Medulla oblongata (tissue), 1 donor: Measurements from ENCODE around the gene HS3ST5.
"Not testable (repeated sequence)": the region's sequence is repeated elsewhere in the genome, so short reads cannot be mapped to it uniquely, and the experiment has no call there.

ENCODE experiments used
- DNase-seq: peaks from one replicate; pipeline ENCODE4 v3.0.0-alpha.2; 2015; ENCODE audit errors: extremely low spot score

The HS3ST5 gene

DNA sequence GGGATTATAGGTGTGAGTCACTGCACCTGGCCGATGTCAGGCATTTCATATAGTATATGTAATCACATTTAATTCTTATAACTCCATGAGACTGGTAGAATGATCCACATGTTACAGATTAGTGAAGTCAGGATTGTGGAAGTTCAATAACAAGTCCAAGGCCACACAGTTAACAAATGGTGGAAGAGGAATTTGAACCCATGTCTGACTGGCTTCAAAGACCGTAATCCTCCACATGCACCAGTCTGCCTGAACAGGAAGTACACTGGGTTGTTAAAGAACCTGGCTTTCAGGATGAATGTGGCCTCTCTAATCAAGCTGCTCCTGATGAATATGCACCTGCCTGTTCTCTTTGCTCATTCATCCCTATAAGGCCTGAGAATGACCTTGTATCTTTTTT lies 249.9 kb downstream of the HS3ST5 start:
- no peak for DNase-seq

DNA sequence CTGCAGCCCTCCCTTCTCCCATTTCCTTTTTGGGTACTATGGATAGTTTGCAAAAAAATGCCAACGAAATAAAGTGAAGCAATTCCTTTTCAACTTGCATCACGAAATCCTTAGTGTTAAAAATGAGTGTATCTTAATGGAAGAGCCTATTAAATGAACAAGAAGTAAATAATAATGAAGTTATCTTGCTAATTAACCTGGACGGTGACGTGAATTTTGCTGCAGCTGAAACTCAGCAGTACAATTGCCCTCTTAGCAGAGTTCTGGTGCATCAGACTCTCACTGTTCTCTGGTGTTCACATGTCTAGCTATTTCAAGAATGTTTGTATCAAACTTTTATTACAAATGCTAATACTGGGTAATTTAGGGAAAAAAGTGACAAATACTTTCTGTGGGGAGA lies 252.2 kb downstream of the HS3ST5 start:
- peak; percentile 68 for DNase-seq

DNA sequence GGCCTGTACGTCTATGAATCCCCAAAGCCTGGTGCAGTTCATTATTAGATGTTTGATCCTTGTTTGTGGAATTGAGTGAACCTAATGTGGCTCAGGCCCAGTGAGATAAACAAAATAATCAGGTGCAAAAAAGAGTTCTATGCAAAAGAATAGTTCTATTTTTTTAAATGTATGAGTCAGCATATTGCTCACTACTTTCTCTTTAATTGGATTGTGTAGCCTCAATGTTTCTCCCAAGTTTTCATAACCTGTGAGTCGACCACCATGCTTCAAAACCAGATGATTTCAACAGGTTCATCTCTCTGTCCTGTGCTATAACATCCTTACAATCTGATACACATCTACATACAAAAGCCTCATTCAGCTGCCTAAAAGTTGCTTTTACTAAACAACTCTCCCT lies 255.3 kb downstream of the HS3ST5 start:
- DNase-seq, result no peak

DNA sequence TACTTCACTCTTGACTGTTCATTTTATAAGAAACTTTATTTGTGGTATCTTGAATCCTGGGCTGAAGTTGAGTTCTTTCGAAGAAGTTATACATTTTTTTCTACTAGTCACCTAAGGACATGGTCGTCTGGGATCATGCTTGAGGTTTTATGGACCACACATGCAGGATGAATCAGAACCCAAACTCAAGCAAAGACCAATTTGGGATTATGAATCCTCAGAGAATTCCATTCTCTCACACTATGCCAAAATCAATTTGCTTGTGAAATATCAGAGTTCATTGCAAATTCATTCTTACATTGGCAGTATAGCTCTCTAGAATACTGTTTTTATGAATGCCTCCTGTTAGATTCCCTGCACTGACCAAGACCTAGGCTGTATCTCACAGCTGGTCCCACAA lies 257.6 kb downstream of the HS3ST5 start:
- DNase-seq, result no peak

DNA sequence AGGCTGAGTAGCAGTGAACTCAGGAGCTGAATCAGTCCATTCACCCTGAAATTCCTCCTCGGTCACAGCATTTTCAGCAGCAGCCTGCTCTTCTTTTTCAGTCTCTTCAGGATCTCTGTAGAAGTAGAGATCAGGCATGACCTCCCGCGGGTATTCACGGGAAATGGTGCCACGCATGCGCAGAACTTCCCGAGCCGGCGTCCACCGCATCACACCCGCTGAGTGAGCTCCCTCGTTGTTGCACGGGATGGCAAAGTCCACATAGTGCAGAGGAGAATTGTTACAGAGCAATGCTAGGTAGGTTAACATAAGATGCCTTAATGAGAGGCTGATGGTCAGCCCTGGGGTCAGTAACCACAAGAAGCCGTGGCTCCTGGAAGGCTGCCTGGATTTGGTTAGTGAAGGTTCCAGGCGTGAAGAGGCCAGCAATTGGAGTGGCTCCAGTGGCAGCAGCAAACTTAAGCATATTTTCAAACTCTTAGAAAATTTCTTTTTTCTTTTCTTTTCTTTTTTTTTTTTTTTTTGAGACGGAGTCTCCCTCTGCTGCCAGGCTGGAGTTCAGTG lies 258.4 kb downstream of the HS3ST5 start:
- DNase-seq, result no peak

DNA sequence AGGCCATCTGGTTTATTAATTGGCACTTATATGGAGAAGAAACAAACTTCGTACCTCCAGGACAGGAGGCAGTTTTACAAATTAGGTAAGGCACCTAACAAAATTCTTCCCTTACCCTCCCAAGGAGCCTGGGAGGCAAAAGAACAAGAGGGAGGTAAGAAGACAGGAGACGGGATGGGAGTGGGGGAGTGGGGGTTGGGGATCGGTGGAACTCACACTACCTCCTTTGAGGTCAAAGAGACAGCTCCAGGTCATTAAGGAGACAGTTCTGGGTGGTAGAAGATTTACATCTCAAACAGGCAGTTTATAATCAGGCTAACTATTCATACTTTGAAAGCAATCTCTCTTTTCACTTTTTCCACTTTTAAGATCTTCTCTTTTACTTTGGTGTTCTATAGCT lies 259.6 kb downstream of the HS3ST5 start:
- DNase-seq, result no peak

DNA sequence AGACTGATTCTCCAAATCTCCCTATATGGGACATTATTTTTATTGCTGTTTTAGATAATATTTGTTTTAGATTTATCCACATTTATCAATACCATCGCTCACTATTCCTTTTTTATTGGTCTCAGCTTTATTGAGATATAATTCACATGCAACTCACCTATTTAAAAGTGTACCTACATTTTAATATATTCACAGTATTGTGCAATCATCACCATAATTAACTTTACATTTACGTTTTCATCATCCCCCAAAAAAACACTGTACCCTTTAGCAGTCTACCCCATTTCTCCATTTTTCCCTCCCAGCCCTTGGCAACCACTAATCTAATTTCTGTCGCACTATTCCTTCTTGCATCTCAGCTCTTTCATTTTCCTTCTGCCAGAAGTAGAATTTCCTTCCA lies 261.1 kb downstream of the HS3ST5 start:
- DNase-seq, result no peak

DNA sequence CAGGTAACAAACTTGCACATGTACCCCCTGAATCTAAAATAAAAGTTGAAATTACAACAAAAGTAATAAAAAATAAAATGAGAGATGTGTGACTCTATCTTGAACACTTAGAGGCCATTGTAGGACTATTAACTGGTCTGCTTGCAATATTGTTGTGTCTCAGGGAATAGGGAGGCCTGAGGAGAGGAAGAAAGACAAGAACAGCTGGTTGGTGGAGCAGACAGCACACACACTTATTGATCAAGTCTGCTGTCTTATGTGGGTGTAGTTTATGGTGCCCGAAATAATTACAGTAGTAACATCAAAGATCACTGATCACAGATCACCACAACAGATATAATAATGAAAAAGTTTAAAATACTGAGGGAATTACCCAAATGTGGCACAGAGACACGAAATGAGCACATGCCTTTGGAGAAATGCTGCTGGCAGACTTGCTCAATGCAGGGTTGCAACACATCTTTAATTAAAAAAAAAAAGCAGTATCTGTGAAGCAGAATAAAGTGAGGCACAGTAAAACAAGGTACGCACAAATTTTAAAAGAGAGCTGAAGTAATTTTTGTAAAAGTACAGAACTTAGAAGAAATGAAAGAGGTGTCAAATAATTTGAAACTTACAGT lies 261.8 kb downstream of the HS3ST5 start:
- no peak for DNase-seq

DNA sequence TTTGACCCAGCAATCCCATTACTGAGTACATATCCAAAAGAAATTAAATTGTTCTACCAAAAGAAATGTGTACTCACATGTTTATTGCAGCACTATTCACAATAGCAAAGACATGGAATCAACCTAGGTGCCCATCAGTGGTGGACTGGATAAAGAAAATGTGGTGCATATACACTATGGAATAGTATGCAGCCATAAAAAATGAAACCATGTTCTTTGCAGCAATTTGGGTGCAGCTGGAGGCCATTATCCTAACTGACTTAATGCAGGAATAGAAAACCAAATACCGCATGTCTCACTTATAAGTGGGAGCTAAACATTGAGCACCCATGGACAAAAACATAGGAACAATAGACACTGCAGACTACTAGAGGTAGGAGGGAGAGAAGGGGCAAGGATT lies 262.4 kb downstream of the HS3ST5 start:
- not testable (repeated sequence) for DNase-seq

DNA sequence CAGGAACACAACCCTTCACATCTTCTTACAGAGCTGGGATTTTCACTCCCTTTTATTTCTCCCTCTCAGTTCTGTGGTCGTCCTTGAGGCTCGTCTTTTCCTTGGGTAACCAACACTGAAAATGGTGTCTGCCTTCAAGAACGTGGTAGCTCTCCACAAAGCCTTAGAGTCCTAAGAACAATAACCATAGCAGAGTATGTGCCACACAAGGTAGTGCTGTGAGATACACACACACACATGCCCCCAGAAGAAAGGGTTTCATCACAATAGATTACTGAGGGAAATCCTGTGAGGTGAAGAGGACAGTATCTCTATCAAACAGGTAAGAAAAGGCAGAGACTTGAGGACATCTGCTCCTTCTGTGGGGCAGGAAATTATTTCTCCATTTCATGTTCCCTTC lies 267.0 kb downstream of the HS3ST5 start:
- DNase-seq, result no peak

DNA sequence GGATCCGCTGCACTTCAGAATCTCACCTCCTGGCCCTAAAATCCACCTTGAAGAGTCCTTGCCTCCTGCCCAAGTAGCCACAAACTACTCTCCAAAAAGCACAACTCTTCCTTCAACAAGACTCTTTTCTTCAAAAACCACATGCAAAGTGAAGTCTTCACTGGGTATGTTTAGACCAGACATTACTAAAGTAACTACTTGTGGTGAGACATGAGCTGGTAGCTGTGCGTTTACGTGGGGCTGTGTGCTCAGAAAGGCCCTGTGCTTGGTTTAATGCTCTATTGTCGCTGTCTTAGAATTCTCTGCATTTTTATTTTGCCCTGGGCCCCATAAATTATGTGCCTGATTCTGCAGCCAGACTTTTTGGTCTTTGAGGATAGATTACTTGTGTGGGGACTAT lies 267.5 kb downstream of the HS3ST5 start:
- no peak for DNase-seq

DNA sequence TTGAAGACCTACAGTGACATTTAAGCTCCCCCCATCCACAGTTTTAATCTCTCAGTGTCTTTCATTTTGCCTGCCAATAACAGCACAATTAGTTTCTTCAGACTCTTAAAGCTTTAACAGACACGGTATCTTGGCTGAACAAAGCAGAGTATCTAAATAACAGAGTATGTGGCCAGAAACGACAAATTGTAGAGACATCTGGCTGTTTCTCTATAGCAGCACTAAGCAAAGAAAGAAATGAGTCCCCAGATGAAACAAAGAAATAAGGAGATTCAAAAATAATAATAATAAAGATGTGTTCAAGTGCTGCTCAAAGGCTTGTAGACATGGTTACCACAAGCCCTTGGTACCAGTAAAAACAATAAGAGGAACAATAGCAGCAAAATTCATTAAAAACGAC lies 274.1 kb downstream of the HS3ST5 start:
- peak; percentile 32 for DNase-seq

DNA sequence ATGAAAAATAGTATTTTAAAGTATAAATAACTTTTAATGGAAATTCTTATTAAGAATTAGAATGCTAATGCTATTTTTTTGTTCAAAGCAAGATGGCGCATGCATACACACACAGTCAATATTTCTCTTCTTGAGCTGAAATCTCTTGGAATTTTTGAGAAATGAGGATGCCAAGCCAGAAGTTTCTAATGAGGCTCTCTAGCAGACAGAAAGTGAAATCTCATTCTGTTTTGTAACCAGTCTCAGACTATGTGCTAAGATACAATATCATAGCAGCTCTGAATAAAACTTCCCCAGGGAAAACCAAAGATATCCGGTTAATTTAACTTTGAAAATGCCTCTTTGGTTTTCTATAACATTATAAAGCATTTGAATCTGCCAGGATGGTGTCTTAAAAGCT lies 274.7 kb downstream of the HS3ST5 start:
- no peak for DNase-seq

DNA sequence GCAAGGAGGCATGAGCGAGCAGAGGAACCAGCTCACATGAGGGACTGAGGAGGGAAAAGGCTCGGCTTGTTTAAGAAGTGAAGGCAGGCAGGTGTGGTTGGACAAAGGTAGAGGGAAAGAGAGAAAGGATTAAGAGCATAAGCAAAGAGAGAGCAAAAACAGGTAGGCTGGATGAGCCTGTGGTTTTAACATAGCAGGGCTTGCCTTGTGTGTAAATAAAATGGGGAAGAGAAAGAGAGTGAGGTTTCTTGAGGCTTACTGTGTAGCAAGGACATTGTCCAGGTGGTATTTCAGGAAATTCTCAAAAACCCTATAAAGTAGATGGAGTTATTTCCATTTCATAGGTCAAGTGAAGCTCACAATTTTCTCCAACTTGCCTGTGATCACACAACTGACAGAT lies 278.0 kb downstream of the HS3ST5 start:
- DNase-seq, result no peak

DNA sequence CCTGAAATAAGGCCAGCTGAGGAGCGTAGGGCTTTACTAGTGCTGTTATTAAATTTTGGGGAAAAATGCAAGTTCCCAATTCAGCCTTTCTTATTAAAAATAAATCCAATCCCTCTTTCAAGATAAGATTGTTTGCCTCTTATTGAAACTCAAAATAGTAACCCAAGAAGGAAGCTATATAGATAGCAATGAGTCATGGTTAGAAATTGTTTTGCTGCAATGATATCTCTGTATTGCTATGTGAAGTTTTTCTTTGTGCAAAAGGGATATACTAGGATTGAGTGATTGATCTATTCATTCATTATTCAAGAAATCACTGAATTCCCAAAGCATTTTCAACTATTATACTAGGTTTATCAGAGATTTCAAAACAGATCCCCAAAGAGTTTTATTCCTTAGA lies 278.9 kb downstream of the HS3ST5 start:
- DNase-seq, result no peak

DNA sequence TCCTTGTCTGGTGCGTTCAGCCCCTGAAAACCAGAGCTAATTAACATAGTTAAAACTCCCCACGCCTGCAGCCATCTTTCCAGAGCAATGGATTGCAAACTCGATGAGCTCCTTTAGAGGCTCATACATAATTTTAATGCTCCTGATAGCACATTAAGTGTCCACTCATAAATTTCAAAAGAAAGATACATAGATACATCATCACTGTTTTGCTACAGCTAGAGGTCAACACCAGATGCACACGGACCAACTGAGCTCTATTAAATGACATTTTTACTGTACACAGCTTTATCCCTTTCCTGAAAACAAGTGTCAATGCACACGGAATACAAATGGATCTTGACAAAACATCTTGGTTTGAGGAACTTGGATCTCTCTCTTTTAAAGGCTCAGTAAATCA lies 280.6 kb downstream of the HS3ST5 start:
- no peak for DNase-seq

DNA sequence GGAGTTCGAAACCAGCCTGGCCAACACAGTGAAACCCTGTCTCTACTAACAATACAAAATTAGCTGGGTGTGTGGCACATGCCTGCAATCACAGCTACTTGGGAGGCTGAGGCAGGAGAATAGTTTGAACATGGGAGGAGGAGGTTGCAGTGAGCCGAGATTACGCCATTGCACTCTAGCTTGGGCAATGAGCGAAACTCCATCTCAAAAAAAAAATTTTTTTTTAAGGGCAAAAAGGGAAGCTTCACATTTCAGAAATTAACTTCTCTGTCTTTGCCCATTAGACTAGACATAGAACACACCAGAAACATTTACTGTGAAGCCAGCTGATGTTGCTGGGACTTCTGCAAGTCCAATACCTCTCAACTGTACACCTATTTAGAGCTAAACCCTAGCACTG lies 281.1 kb downstream of the HS3ST5 start:
- no peak for DNase-seq

DNA sequence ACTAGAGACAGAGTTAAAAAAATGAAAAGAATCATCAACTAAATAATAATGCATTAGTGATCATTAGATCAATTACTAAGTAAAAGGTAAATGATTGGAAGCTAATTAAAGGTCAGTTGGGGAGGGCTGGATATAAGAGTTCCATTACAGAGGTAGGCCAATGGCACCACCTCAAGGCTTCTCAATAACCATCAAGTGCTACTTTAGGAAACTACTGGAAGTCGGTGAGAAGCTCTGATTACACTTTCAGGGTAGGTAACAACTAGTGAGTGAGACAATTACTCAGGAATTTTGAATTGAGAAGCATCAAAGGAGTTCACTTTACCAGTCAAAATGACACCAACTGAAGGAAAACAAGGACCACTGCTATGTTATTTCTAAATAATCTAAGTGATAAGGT lies 281.7 kb downstream of the HS3ST5 start:
- no peak for DNase-seq

DNA sequence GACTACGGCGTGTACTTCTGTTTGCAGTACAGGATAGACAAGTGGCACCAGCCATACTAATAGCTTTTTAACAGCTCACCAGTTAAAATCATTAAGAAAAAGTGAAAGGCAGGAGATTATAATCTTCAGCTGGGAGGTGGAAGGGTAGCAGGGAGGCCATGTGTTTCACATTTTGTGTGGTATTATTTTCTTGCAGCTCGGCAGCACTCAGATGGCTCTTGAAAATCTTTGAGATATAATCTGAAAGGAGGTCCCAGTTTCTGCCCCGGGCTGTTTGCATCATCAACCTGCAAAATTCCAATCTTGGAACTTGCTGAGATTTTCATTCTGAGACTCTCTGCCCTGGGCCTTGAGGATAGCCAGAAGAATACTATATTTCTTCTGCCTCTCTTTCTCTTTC lies 284.4 kb downstream of the HS3ST5 start:
- DNase-seq, result no peak

DNA sequence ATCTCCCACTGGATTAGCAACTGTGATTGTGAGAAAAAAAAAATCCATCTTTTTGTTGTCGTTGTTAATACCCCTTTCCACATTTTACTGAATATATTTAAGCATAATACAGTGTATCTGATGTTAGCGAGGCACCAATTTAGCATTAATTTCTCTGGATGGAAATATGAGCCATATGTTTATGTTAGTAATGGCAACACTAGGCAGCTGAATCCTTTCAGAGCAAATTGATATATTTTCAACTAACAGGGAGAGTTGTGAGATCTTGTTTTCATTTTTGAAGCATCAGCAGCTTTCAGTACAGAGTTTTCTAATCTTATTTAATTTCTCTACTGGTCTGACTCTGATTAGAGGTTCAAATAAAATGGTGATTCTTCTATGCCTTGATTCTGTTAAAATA lies 287.1 kb downstream of the HS3ST5 start:
- no peak for DNase-seq

DNA sequence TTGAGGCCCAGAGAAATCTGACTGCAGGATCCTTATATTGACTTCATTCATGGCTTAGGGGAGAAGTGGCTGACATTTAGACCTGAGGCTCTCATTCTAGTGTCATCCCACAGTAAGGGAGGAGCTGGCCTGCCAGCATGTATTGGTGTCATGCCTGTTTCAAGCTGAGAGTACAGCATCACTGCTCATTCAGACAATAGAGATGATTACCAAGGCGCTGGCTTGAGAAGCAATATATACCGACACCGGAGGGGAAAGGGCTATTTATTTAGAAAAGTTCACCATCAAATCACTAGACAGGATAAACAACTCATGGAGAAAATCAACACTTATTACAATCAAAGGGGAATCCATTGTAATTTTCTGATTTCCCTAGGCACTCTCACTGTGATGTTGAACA lies 287.5 kb downstream of the HS3ST5 start:
- peak; percentile 43 for DNase-seq

DNA sequence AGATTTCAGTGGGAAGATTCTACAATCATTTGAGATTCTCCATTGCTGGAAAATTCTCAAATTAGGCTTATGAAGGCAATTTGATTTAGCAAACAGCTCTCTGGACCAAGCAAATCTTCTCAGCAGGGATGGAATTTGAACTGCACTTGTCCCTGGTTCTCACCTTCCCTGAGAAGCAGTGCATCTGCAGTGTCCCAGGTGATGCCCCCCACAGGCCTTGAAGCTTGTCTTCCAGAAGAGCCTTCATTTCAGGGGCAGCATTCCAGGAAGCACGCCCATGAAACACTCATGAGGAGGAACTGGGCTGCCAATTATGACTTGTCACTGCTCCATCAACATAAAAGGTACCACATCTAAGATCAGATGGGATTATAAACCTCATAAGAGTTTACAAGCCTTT lies 289.0 kb downstream of the HS3ST5 start:
- DNase-seq, result no peak

DNA sequence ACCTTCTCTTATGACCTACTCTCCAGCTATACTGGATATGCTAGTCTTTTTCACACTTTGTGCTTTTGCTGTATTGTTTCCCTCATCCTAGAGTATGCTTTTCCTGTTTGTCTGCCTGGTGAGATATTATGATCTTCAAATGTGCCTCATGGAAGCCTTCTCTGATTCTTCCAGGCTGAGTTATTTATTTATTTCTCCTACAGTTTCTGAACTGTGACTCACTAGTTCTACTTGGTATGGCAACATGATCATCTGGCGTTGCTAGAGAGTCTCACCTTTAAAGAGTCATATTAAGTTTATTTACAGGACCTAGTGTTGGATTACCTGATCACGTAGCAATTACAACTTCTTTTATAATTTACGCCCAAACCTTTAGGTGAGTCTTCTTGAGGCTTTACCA lies 290.7 kb downstream of the HS3ST5 start:
- no peak for DNase-seq

DNA sequence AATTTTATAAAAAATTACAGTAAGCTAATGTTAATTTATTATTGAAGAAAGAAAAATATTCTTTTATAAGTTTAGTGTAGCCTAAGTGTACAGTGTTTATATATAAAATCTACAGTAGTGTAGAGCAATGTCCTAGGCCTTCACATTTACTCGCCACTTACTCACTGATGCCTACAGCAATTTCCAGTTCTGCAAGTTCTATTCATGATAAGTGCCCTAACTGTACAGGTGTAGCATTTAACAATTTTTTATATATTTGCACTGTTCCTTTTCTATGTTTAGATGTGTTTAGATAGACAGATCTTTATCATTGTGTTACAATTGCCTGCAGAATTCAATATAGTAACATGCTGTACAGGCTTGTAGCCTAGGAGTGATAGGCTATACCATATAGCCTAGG lies 291.8 kb downstream of the HS3ST5 start:
- DNase-seq, result no peak
